ENCODE data around the gene CLIC6. TPM values are rescaled to one million over a fixed set of nuclear protein-coding genes. Genes with fewer than 3 reads are reported as not detected.

Gene CLIC6
- total and polyA plus RNA-seq, 2 of the 8 experiments (the other 6 are each of a cell fraction or from before 2014, with no cell fraction given): 0.42 to 1.3 TPM

DNA sequence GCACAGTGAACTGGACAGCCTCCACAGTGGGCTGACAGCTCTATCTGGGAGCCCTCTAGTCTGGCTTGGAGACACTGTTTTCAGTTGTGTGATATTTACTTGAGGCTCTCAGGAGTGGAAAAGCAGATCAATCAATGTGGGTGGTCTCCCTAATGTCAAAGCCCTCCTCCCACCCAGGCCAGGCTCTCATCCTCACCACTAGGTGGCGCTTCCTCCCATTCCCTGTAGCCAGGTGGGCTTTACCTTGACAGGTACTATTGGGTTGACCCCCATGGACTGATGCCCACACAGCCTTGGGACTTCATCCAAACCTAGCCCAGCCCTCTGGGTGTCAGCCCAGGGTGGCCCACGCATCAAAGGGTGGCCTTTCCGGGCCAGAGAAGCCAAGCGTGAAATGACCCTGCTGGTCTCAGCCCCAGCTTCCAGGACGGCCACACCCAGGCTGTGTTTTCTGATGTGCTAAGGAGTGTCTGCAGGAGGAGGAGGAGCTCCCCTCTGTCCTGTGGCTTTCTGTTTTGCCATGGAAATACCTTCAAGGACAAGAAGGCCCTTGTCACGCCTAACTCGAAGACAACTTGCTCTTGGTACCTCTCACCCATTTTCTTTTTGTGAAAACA, 54.0 kb downstream of the CLIC6 start:
- Histone ChIP-seq H3K27me3 (replicated peaks in 1 of 4; ENCODE audit: control insufficient read depth in 3 of 4, extremely low read depth in 1 of 4, insufficient read depth in 3 of 4, low read length in 3 of 4) (no peaks in the 10 kb centered on the region), H3K4me2 (ENCODE audit: insufficient read depth in 1 of 2, low read depth in 2 of 2, low read length in 2 of 2) (no peak overlapping the region), H3K4ac (replicated peaks; ENCODE audit: insufficient read length, low read depth, low read length) (no peak overlapping the region), H2BK15ac (ENCODE audit: low read length) (no peak overlapping the region), H4K91ac (replicated peaks; ENCODE audit: insufficient read length, low read length) (no peak overlapping the region), H4K5ac (ENCODE audit: insufficient read length, low read depth, low read length) (no peak overlapping the region), H2AK5ac (ENCODE audit: low read depth, low read length) (no peak overlapping the region), H3K18ac (ENCODE audit: extremely low read depth, low read length) (no peak overlapping the region; the same call in 1 of the 2 replicates), H2BK5ac (ENCODE audit: low read depth, low read length) (no peak overlapping the region; the same call in 1 of the 2 replicates), H3K9ac (replicated peaks in 1 of 4; ENCODE audit: extremely low read depth in 1 of 4, low read depth in 3 of 4, low read length in 3 of 4) (no peak overlapping the region), H4K20me1 (replicated peaks in 1 of 2; ENCODE audit: control insufficient read depth in 1 of 2, insufficient read depth in 2 of 2, low read length in 2 of 2) (no peaks in the 10 kb centered on the region), H3K27ac (ENCODE audit: low read depth, low read length) (no peak overlapping the region), H3K23ac (ENCODE audit: insufficient read length) (no peak overlapping the region), H2BK20ac (ENCODE audit: low read length) (no peak overlapping the region; the same call in 1 of the 2 replicates), H3K23me2 (ENCODE audit: low read depth, low read length) (no peaks in the 10 kb centered on the region), H3K4me1 (replicated peaks in 1 of 4; ENCODE audit: control insufficient read depth in 3 of 4, insufficient read depth in 4 of 4, low read length in 3 of 4) (no peaks in the 10 kb centered on the region), H2BK120ac (replicated peaks; ENCODE audit: low read depth, low read length) (no peak overlapping the region), H3K4me3 (ENCODE audit: extremely low read depth in 1 of 4, insufficient read depth in 2 of 4, low read depth in 3 of 4, low read length in 4 of 4) (no peak overlapping the region), H3K9me3 (ENCODE audit: insufficient read depth in 2 of 2, low read depth in 1 of 2, low read length in 1 of 2) (no peaks in the 10 kb centered on the region), H3K79me1 (ENCODE audit: low read depth, low read length) (no peaks in the 10 kb centered on the region), H3K79me2 (ENCODE audit: control insufficient read depth in 1 of 2, insufficient read depth in 2 of 2, low read length in 2 of 2) (no peaks in the 10 kb centered on the region), H2AFZ (ENCODE audit: low read length) (no peak overlapping the region), H3K14ac (ENCODE audit: insufficient read length) (no peak overlapping the region), H2BK12ac (ENCODE audit: low read depth, low read length) (0 out of 2 replicates have a peak overlapping the region, but pooled peaks have one; percentile 60), H4K8ac (ENCODE audit: extremely low read depth, insufficient read depth, low read length) (no peak overlapping the region), H3K56ac (replicated peaks; ENCODE audit: insufficient read length, low read depth, low read length) (no peak overlapping the region), H3K36me3 (ENCODE audit: control insufficient read depth in 2 of 4, insufficient read depth in 4 of 4, low read length in 3 of 4) (no peaks in the 10 kb centered on the region)
- peak in 1 of 2 experiments; percentile 78 for DNase-seq (ENCODE audit: low read depth in 1 of 2, low spot score in 2 of 2)
- peak; percentile 74 for FAIRE-seq
- WGBS, 2 experiments (ENCODE audit: extremely low coverage in 1 of 2, insufficient coverage in 1 of 2, insufficient read length in 1 of 2, insufficient replicate concordance in 2 of 2, low coverage in 1 of 2, low lambda C conversion rate in 2 of 2, missing lambda C conversion rate in 1 of 2): 69% methylated on average over 6 of the region's 7 CpGs; no CpG with 5 or more reads in 1 of the 2 experiments
- ChIA-PET POLR2A (ENCODE audit: partially characterized antibody) (no interaction called here), CTCF (ENCODE audit: partially characterized antibody) (interaction anchor here (0.6 to 3.6 kb wide), 36 partner anchors 8 to 1305 kb away, joined by 3 to 54 read pairs (median 4); no protein-coding TSS in a partner anchor)
- TF ChIP-seq GTF2F1 (IDR thresholded peaks at IDR 0.05; ENCODE audit: borderline replicate concordance, low read depth, low read length): no peak
